Hepatic stellate cell (primary cell): Measurements from ENCODE around the gene NT5C3A.
"Not testable (repeated sequence)": the region's sequence is repeated elsewhere in the genome, so short reads cannot be mapped to it uniquely, and the experiment has no call there.

Source experiments
- DNase-seq: peaks from one replicate; pipeline ENCODE4 v3.0.0; 2011; ENCODE audit warnings: low spot score

NT5C3A gene

GRCh38 chr7:32979246-32979645, 83.3 kb downstream of the NT5C3A start:
- not testable (repeated sequence) for DNase-seq

GRCh38 chr7:32977159-32977558, 85.4 kb downstream of the NT5C3A start:
- DNase-seq, result not testable (repeated sequence)

- DNase-seq, result not testable (repeated sequence)
Measured at GRCh38 chr7:32971967-32972366, 90.6 kb downstream of the NT5C3A start.

GRCh38 chr7:32967268-32967582, 95.4 kb downstream of the NT5C3A start:
- DNase-seq, result not testable (repeated sequence)

- DNase-seq, result not testable (repeated sequence)
Measured at GRCh38 chr7:32966489-32967267, 95.9 kb downstream of the NT5C3A start.

- DNase-seq, result not testable (repeated sequence)
Measured at GRCh38 chr7:32964461-32965159, 98.0 kb downstream of the NT5C3A start.
